ENCODE results near the gene CHD9.

CHD9 gene

DNA sequence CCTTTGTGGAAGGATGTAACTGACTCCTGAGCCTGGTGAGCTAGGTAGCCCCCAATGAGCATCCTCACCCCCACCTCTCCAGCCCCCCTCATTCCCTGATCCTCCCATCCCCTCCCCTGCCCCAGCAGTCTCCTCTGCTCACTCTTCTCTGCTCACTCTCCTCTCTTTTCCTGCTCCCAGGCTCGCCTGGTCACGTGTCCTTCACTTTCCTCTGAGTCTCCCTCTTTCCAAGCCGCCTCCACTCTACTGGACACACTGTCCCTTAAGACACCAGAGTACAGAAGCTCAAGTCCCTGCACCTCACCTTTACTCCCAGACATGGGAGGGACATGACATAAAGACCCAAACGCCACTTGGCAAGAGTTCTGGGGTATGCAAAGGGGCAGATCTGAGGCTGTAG lies 303.2 kb downstream of the CHD9 start:
- no peak for DNase-seq (ENCODE audit: low read depth in 2 of 2)

DNA sequence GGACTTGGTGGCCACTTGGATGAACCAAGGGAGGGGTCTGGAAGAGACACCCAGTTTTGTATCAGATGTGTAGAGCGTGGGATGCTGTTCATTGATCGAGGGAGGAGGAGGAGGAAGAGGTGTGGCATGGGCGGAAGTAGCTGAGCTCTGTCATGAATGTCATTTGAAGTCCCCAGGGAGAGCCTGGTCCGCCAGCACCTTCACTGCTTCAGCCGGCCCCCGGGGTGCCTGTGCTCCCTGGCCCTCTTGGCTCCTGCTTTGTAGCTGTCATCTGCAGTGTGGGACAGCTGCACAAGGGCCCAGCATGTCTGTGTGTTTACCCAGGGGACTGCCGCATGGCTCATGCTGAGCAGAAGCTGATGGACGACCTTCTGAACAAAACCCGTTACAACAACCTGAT lies 304.1 kb downstream of the CHD9 start:
- DNase-seq (ENCODE audit: low read depth in 2 of 2): no peak

DNA sequence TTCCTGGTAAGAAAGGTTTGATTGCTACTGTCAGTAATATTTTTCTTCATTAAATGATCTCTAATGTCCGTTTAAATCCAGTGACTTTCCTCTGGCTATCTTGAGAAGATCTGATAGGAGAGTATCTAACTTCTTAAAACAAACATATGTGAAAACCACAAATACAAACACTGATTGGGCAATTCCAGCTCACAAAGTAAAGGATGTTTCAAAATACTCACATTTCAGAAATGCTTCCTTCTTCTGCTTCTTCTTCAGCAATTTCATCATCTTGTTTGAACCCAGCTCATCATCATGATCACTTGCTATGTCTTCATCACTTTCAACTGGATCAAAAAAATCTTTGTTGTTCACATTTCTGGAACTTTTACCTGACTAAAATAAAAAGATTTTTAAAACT lies 315.1 kb downstream of the CHD9 start:
- no peak for DNase-seq (ENCODE audit: low read depth in 2 of 2)

DNA sequence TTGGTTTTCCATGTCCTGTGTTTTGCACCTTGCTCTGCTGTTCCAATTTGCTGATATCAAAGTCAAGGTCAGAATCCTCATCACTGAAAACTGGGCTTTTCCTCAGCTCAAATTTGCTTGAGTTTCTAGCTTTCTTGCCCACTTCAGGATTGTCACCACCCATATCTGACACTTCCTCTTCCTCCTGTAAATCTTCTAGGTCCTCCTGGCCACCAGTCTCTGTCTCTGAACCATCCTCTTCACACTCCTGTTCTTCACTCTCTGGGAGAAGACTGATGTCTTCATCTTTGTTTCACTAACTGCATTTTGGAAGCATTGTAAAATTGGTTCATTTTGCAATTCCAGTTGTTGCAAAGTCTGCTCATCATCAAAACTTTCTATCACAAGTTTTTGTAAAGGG lies 316.0 kb downstream of the CHD9 start:
- DNase-seq (ENCODE audit: low read depth in 2 of 2): no peak

DNA sequence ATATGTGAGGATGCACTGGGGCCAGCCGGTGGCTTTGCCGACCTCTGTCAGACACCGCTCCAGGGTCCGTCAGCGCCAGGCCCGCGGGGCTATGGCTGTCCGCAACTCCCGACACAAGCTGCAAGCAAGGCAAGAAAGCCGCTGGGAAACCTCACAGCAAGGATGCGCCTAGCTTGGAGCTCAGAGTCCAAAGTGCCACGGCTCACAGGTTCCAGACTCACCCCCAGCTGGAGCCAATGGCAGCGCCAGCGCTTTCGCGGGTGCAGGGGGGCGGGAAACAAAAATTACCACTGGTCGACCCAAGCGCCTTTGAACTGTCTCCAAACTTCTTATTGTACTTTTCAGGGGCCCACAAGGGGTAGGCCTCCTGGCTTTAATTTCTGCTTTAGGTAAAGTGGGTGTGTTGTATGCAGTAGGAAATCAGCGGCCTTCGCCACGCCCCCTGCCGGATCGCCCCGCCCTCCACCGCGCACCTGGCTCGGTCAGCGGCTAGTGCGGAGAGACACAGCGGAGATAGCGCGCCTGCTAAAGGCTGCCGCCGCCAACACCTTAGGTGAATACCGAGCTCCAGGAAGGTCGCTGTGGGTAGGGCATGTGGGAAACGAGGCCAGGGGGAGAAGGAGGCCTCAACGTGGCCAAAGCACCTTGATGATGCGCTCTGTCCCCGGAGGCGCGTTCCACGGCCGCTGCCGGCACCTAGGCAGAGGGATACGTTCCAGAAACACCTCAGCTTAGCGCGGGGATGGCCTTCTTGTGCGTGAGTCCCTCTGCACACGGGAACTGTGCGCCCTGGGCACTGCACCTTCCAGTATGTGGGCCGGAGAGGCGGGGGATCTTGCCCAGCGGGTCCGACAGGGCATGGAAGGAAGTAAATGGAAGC lies 318.4 kb downstream of the CHD9 start:
- peak; percentile 75 to 80 for DNase-seq (ENCODE audit: low read depth in 2 of 2)

DNA sequence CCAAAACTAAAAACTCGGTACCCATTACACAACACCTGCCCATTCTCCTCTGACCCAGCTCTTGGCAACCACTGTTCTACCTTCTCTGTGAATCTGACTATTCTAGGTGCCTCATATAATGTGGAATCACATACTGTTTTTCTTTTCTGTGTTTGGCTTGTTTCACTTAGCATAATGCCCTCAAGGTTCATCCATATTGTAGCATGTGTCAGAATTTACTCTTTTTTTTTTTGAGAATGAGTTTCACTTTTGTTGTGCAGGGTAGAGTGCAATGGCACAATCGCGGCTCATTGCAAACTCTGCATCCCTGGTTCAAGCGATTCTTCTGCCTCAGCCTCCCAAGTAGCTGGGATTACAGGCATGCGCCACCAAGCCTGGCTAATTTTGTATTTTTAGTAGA lies 320.0 kb downstream of the CHD9 start:
- DNase-seq (ENCODE audit: low read depth in 2 of 2): no peak

DNA sequence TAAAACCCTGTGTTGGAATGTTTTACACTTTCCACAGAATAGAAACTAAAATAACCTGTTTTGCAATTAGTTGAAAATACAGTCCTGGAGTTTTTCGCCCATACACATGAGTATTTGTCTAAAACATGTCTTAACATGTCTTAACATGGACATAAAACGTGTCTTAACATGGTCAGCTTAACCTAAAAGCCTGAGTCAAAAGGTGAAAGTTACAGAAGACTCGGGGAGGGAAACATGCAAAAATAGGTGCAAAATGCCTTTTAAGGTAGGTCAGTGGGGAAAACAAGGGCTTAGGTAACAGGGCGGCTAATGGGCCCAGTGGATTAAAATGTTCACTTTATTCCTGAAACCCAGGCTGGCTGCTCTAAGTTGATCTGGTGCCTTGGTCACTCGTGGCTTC lies 323.3 kb downstream of the CHD9 start:
- DNase-seq (ENCODE audit: low read depth in 2 of 2): no peak

Measured in stimulated activated CD4-positive, alpha-beta T cell treated with anti-CD3 and anti-CD28 coated beads, Interleukin-1b, Interleukin-23, amount 100 ng/mL, for 4 hours (primary cell).